Measurements from ENCODE around the gene SLC52A1.
A peak's percentile ranks its signal among the peaks of the same experiment; 100 is the strongest.
"Not testable (repeated sequence)": the region's sequence is repeated elsewhere in the genome, so short reads cannot be mapped to it uniquely, and the experiment has no call there.

Gene SLC52A1
- 0 to 0.78 reads per million in 2 experiments for total RNA-seq

DNA sequence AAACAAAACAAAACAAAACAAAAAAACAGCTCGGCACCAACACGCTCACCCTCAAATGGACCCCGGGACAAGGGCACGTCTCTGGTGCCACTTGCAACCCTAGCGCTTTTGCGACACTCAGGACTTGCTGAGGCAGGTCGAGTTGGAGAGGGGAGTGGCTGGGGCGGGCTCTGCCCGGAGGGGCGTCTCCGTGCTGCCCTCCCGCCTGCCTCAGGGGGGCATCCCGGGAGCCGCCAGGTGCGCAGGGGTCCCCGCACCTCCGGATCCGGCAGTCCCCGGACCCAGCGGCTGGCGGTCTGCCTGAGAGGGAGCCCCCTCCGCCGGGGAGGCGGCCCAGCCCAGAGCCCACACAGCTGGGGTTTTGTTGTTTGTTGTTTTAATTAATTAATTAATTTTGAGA, at the start of gene SLC52A1:
Gene SLC52A1, minus strand, starts transcription at position 112 of the 400 bp plus-strand sequence. CDS start 820 bp downstream, outside the sequence.
- no peak for DNase-seq (ENCODE audit: low read depth)

DNA sequence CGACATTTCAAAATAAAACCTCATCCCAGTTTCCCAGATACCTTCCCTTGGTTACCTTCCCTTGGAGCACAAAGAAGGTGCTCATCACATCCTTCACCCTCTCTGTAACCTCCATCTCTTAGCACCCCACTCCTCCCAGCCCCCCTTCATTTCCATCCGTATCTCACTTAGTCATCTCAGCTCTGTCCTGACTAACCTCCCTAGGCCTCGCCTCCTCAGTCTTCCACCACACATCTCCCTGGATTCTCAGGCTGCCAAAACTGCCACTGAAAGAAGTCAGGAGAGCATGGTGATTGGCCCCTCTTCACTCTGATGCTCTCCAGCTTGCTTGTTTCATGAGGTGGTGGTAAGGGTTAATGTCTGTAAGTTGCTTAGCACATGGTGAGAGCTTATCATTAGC, 45.4 kb upstream of the SLC52A1 start:
- DNase-seq (ENCODE audit: low read depth), result no peak

DNA sequence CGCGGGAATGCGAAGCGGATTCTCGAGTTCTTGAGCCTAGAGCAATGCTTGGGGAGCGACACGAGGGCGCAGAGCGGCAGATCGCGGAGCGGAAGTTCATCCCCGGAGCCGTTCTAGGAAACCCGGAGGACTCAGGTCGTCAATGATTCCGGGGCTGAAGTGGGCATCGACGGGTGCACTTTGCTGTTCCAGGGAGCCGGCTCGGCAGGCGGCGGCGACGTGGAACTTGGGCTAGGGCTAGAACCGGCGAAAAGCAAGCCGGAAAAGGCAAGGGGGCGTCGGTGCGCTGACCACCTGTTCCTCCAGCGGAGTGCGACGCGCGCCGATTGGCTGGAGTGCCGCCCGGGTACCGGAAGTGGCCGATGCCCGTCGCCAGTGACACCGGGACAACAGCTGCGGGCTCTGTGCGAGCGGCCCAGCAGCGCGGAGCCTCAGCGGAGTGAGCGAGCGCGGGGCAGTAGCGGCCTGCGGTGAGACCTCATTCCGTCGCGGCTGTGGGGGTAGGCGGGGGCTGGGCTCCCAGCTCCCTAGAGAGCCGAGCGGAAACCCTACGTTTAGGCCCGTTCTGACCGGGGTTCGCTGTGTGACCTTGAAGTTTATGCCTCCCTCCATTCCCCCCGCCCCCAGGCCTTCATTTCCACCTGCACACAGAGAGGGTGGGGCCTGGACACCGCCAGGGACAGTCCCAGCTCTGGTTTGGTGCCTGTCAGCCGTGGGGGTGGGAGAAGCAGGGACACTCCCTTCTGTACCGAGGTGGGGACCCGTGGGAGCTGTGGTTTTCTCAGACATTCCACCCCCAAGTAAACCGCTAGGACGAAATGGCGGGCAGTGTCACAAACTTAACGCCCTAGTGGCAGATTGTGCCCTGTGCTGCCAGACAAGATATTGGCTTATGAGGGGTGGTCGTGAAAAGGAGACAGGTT, 43.1 kb upstream of the SLC52A1 start, which contains the start of gene ZFP3:
Gene ZFP3, plus strand, starts transcription at position 362 of the 923 bp plus-strand sequence. CDS start 13,038 bp downstream, outside the sequence.
- peak; percentile 33 for DNase-seq (ENCODE audit: low read depth)

DNA sequence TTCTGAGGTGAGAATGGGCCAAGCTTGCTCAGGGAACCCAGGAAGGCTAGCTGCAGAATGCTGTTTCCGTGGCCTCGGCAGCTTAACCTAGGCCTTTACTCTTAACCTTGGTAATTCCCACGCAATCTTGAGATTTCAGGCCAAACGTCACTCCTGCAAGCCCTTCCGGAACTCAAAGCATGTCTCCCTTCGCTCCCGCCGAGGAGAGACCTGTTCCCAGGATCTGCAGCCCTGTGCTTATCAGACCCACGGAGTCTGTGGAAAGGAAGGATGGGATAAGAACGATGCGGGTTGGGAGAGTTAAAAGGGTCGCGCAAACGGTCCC, 42.5 kb upstream of the SLC52A1 start:
- no peak for DNase-seq (ENCODE audit: low read depth)

DNA sequence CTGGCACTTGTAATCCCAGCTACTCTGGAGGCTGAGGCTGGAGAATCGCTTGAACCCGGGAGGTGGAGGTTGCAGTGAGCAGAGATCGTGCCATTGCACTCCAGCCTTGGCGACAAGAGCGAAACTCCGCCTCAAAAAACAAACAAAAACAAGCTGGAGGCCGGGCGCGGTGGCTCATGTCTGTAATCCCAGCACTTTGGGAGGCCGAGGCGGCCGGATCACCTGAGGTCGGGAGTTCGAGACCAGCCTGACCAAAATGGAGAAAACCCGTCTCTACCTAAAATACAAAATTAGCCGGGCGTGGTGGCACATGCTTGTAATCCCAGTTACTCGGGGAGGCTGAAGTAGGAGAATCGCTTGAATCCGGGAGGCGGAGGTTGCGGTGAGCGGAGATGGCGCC, 42.0 kb upstream of the SLC52A1 start:
- not testable (repeated sequence) for DNase-seq (ENCODE audit: low read depth)

DNA sequence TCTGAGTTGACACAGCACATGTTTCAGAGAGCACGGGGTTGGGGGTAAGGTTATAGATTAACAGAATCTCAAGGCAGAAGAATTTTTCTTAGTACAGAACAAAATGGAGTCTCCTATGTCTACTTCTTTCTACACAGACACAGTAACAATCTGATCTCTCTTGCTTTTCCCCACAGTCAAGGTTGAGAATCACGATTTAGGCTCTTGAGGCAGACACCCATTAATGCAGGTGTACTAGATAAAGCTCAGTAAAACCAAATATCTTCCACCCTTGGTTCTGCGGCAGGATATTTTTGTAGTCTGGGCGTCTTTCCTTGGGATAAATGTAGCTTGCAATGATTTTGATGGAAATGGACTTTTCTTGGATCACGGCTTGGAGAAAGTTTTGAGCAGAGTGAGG, 40.2 kb upstream of the SLC52A1 start:
- DNase-seq (ENCODE audit: low read depth), result not testable (repeated sequence)

DNA sequence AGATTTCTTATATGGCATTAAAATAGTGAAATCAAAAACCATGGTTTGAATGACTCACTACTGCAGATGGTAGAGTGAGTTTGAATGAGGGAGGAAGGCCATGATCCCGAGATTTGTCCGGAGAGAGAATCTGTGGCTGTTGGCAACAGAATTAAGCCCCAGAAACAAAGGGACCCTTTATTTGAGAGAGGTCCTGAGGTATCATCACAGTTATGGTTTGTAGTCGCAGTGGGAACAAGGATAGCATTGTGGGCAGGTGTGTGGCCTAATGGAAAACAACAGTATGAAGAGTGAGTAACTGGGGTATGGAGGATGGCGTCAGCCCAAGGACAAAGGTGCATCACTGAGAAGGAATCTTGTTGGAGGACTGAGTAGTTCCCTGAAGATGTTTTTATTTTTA, 34.5 kb upstream of the SLC52A1 start:
- no peak for DNase-seq (ENCODE audit: low read depth)

DNA sequence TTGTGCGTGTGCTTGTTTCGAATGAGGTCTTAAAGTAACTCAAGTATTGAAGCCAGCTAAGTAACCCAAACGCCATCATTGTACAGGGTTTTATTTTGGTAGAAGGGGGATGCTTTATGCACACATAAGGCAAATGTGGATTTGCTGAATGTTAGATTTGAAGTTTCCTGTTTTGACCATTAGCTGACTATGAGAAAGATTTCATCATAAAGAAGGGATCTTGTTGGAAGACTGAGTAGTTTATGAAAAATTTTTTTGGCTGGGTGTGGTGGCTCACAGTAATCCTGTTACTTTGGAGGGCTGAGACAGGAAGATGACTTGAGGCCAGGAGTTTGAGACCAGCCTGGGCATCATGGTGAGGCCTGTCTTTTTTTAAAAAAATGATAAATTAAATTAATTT, 33.0 kb upstream of the SLC52A1 start:
- DNase-seq (ENCODE audit: low read depth), result no peak

DNA sequence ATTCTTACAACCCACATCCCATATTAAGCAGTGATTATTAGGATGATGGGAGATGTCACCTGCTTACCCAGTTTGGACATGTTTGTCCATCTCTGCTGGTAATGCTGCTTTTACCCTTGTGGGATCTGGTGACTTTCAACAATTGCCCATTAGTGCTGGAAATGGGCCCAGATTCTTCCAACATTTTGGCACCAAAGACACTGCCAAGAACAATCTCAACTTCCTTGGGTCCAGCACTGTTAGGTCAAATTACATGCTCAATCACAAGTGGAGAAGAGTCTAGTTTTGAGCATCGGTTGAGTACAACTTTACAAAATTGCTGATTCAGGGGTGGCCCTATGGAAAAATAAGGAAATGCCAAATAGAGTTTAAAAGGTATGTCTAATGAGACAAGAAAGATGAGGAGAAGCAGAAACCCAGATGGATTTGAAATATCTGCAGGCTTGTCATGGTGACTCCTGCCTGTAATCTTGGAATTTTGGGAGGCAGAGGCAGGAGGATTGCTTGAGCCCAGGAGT, 30.1 kb upstream of the SLC52A1 start:
- DNase-seq (ENCODE audit: low read depth), result no peak

DNA sequence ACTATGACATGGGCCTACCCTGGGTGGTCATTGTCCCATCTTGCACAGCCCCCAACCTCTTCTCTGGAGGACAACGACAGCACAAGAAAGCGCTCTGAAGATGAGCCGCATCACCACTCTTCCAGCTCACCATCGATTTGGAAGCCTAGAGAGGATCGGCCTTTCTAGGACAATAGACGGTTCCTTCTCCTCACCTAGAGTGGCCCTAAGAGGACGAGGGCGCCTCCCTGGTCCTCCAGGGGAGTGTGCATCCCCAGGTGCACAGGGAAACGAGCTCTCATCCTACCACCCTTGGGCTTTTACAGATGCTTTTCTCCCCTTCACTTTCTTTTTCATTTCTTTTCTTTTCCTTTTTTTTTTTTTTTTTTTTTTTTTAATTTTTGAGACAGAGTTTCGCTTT, 20.3 kb upstream of the SLC52A1 start:
- no peak for DNase-seq (ENCODE audit: low read depth)

DNA sequence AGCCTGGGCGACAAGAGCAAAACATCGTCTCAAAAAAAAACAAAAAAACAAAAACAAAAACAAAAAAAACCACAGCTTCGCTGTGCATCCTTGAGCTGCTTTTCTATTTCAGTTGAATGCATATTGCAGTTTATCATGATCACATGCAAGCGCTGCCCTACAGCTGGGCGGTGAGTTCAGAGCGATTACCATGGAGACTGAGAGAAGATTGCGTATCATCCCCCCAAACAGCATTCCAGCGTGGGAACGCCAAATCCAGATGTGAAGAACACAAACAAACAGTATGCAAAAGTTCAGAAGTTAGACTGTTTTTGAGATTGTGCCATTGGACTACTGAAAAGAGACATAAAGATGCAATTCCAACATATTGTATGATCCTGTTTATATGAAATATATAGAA, 15.1 kb upstream of the SLC52A1 start:
- no peak for DNase-seq (ENCODE audit: low read depth)

DNA sequence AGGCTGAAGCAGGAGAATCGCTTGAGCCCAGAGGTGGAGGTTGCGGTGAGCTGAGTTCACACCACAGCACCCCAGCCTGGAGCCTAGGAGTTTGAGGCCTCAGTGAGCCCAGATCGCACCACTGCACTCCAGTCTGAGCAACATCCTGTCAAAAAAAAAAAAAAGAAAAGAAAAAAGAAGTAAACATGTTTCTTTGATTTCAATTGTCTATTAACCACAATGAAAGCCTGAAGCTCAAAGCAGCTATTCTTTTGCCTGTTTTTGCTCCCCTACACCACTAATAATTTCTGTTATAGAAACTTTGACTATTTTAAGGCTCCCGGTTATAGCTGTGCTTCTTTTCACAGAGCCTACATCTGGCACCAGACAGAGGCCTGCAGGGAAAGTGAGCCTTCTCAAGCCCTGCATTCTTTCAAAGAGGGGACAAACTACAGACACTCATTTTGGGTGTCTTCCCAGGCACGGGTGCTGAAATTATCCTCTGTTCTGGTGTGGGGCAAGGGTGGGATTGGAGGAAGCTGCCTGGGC, 14.2 kb upstream of the SLC52A1 start:
- peak; percentile 74 for DNase-seq (ENCODE audit: low read depth)

DNA sequence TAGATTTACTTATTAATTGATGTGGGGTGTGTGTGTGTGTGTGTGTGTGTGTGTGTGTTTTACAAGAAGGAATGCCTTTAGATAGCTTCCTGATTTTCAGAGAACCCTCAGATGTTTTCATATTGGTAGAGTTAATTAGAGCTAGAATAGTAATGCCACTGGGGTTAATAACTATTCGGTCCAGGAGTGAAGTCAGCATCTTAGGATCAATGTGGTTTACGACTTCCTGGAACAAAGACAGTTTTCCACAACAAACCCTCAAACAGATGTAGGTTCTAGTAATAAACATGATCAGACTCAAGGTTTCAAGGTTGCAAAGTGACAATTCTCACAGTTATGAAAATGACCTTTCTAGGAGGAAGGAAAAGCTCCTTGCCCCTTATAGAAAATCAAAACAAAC, 12.2 kb upstream of the SLC52A1 start:
- no peak for DNase-seq (ENCODE audit: low read depth)

DNA sequence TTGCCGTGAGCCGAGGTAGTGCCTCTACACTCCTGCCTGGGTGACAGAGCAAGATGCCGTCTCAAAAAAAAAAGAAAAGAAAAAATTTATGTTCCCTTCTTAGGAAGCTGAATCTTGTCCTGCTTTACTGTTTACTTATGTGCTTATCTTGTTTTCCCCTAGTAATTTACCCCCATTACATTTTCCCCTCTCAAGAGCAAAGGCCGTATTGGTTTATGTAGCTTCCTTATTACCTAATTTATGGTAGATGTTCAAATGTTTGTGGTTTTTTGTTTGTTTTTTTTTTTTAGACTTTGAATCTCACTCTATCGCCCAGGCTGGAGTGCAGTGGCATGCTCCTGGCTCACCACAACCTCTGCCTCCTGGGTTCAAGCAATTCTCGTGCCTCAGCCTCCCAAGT, 10.3 kb upstream of the SLC52A1 start:
- no peak for DNase-seq (ENCODE audit: low read depth)

DNA sequence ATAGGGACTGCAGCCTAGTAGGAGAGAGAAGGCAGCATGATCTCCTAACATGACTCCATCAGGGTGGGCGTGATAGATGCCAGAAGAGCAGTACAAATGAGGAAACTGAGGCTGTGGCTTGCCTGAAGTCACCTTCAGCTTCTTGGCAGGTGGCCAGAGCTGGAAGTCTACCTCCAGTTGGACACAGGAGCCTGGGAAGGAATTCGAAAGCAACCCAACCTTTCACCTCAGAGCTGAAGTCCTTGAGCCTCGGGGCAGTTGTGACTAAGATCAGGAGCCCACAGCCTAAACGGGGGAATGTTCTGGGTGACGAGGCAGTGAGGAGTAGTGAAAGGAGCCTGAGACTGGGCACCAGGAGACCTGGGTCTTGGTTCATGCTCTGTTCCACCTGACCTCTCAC, 9.4 kb upstream of the SLC52A1 start:
- no peak for DNase-seq (ENCODE audit: low read depth)

DNA sequence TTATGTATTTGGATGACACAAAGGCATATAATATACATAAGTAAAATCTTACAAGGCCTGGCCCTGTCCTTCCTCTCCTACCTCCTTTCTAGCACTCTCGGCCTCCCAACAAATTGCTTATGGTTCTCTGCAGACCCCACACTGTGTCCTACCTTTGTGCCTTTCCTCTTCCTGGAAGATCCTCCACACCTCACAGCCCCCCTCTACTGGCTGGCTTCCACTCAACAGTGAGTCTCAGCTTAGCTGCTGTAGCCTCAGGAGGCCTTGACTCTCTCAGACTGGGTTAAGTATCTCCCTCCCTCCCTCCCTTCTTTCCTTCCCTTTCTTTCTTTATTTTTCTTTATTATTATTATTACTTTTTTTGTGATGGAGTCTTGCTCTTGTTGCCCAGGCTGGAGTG, 8.3 kb upstream of the SLC52A1 start:
- no peak for DNase-seq (ENCODE audit: low read depth)

DNA sequence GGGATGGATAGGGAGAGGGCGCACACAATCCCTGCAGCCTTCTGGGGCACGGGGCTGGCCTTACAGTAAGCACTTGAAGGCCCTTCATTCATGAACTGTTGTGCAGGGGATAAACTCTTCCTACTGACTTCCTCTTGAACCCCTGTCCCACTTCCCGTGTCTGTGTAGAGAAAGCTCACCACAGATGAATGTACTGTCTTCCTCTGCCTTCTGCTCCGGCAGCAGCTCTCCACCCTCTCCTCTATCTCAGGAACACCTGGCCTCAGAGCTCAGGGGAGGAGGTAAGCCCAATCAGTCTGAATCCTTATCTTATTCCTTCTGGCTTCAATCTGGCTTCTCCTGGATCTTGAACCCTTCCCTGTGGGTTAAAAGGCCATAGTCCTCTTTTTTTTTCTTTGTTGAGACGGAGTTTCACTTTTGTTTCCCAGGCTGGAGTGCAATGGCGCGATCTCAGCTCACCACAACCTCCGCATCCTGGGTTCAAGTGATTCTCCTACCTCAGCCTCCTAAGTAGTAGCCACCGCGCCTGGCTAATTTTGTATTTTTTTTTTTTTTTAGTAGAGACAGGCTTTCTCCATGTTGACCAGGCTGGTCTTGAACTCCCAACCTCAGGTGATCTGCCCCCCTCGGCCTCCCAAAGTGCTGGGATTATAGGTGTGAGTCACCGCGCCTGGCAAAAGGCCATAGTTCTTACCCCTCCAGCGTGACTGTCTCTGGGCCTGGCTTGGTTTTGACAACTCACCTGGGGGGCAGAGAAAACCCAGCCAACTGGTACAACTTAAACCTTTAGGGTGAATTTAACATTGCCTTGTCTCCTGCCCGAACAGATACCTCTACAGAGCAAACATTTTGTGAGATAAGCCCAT, 7.2 kb upstream of the SLC52A1 start:
- no peak for DNase-seq (ENCODE audit: low read depth)

DNA sequence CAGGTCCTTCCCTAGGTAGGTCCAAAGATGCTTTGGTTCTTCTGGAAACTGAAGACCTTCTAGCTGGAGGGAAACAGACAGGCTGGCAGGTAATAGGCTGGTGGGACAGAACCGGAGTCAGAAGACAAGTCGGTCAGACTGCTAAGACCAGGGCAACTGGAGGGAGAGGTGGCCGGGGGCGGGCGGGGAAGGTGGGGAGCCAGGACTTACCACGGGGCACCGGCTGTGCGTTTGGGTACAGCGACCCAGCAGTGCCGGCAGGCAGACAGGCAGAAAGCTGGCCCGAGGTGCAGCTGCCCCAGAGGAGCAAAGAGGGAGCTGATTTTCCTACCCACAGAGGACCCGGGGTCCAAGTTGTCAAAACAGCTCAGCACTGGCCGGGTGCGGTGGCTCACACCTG, 575 bp downstream of the SLC52A1 start:
- no peak for DNase-seq (ENCODE audit: low read depth)

DNA sequence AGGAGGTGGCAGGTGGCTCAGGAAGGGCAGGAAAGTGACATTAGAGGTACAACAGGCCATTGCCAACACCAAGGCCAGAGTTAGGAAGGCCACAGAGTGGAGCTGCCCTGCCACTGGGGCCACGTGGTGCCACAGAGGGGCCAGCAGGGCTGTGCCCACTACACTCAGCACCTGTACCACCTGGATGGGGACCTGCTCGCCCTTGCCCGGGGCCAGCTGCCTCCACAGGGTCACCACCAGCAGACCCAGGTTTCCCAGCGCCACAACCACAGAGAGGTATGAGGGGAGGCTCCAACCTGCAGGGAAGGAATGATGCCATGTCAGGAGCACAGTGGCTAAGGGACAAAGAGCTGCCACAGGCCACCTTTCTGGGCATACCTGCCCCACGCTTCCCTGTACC, 1.2 kb downstream of the SLC52A1 start:
- no peak for DNase-seq (ENCODE audit: low read depth)

DNA sequence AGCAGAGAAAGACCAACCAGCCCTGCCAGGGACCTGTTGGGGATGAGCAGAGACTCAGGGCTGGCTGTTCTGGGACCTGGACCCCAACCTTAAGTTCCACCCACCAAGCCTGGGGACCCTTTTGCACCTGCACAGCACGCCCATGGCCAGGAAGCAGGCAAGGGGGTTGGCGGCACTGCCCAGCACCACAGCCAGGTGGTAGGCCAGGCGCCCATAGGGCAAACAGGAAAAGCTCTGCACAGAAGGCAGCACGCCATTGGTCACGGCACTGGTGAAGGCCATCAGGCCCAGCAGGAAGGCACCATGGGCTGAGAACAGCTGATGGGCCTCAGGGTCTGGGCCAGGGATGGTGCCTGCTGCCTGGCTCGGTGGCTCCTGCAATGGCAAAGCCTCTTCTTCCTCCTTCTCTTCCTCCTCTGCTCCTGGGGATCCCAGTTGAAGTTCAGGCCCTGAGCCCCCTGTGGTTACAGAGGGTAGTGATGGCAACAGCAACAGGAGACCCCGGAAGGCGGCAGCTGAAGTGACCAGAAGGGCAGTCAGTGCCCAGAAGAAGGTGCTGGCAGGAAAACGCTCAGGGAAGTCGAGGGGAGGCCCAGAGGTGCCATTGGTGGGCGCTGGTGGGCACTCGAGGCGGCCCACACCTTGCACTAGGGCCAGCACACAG, 1.7 kb downstream of the SLC52A1 start:
- DNase-seq (ENCODE audit: low read depth), result no peak

DNA sequence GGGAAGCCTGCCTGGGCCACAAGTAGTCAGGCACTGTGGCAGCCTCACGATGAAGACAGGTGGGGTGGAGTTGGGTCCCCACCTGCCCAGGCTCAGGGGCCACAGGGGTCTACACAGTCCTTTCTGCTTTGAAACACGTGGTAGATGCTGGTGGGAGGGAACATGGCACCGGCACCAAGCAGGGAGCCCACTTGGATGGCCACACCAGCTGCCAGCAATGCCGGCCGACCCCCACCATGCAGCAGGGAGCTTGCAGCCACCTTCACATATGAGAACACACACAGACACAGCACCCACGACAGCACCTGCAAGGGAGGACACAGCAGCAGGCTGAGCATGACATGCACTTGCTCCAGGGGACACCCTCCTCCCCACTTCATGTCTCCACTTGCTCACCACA, 2.4 kb downstream of the SLC52A1 start:
- DNase-seq (ENCODE audit: low read depth), result no peak

Measured in T follicular helper cell (primary cell).